Islet precursor cell (in vitro differentiated cells): Measurements from ENCODE around the gene GAS5.

Source experiments
- DNase-seq: peaks from one replicate; pipeline ENCODE4 v3.0.0-alpha.2; 2018

GAS5 gene

GRCh38 chr1:173823781-173824314 is 43.9 kb downstream of the GAS5 start:
- DNase-seq, result no peak

- DNase-seq, result no peak
Observed at GRCh38 chr1:173821680-173822079, 46.1 kb downstream of the GAS5 start.

GRCh38 chr1:173818459-173818858 is 49.3 kb downstream of the GAS5 start:
- no peak for DNase-seq
